ENCODE data around the gene CACNA1C.

GRCh38 chr12:2118481-2119255 is 65.9 kb downstream of the CACNA1C start:
- TF ChIP-seq RAD21 (IDR thresholded peaks at IDR 0.05; ENCODE audit: low read length): no peak
- TF ChIP-seq POLR2A (IDR thresholded peaks at IDR 0.05; ENCODE audit: low read depth, low read length): no peak
- no peak for TF ChIP-seq RFX5 (IDR thresholded peaks at IDR 0.05; ENCODE audit: low read depth, low read length)
- no peak for TF ChIP-seq CTCF (conservative IDR thresholded peaks at IDR 0.05; ENCODE audit: low read depth, low read length)
- TF ChIP-seq MAFK (IDR thresholded peaks at IDR 0.05; ENCODE audit: low read depth, low read length): no peak
- no peak for TF ChIP-seq SMC3 (IDR thresholded peaks at IDR 0.05; ENCODE audit: low read depth, low read length)
- TF ChIP-seq MXI1 (IDR thresholded peaks at IDR 0.05; ENCODE audit: borderline replicate concordance, low read depth, low read length): no peak

Measured in IMR-90 (cell line).